HCT116 (cell line): ENCODE measurements around the gene GDF10. TPM values are rescaled to one million over a fixed set of nuclear protein-coding genes. Genes with fewer than 3 reads are reported as not detected.

Experiments
- ATAC-seq: fragments of 200-7000 bp; cut with Tn5 transposase; 2 replicates; pipeline ENCODE4 v1.9.1; 2020; ENCODE audit warnings: mild to moderate bottlenecking, moderate library complexity
- BruUV-seq: library from RNA; stranded (reverse); fragments of 400-500 nt; replicated peaks from 2 replicates; lab custom pipeline; 2021; lab: Mats Ljungman, UMichigan
- CTCF ChIA-PET: fragments of 300-600 bp; sonication (Branson Sonifier 250); formaldehyde crosslinking; loops from one replicate; lab custom pipeline; 2021; ENCODE audit warnings: antibody characterized with exemption; lab: Charles Lee
- POLR2A ChIA-PET: fragments of 300-600, 350-600 bp; sonication (Branson Sonifier 250); formaldehyde crosslinking; loops from one replicate; lab custom pipeline; 2021; ENCODE audit warnings: antibody characterized with exemption; lab: Charles Lee
- RAD21 ChIA-PET, 2 experiments: fragments of 300-600 bp; sonication (Branson Sonifier 250); formaldehyde crosslinking; loops; one replicate each; lab custom pipeline; 2023; ENCODE audit warnings: low total read pairs in 2 of 2; ENCODE audit not compliant: uncharacterized antibody in 2 of 2, unreplicated experiment in 2 of 2, low non-redundant PET in 1 of 2; lab: Charles Lee
- DNase-seq: peaks from one replicate; pipeline ENCODE4 v3.0.0-alpha.2; 2010; ENCODE audit warnings: low read depth, low spot score
- H2AFZ ChIP-seq: fragments of 200-600 bp; shearing (Covaris generic), sonication (generic); 2 replicates; pipeline ENCODE4 v1.6.1; 2017; ENCODE audit warnings: low read depth, mixed run types, mixed read lengths, antibody characterized with exemption, low read length; ENCODE audit not compliant: poor library complexity, severe bottlenecking
- H3K27ac ChIP-seq: 2 replicates; pipeline ENCODE4 v1.5.1; 2012; ENCODE audit warnings: low read depth, low read length
- H3K27me3 ChIP-seq: fragments of 200-600 bp; sonication (generic); 2 replicates; pipeline ENCODE4 v1.6.1; 2016; ENCODE audit warnings: mixed run types, low read length, mixed read lengths; ENCODE audit not compliant: insufficient read depth
- H3K36me3 ChIP-seq, 2 experiments: fragments of 200-500 bp in 1 of 2; fragments of 200-600 bp in 1 of 2; sonication (Bioruptor generic) in 1 of 2; sonication (generic) in 1 of 2; 2 replicates each; pipeline versions ENCODE4 v1.5.1 to v1.6.1; 2014 to 2016; ENCODE audit warnings: low read length in 2 of 2, inconsistent platforms in 1 of 2, mixed read lengths in 1 of 2, mixed run types in 1 of 2; ENCODE audit not compliant: insufficient read depth in 2 of 2, control insufficient read depth in 1 of 2
- H3K4me1 ChIP-seq, 2 experiments: fragments of 200-600 bp in 1 of 2; sonication (generic) in 1 of 2; 2 replicates each; pipeline versions ENCODE4 v1.5.1 to v1.6.1; 2012 to 2017; ENCODE audit warnings: low read length in 2 of 2, inconsistent platforms in 1 of 2, mild to moderate bottlenecking in 1 of 2, mixed read lengths in 1 of 2, mixed run types in 1 of 2, moderate library complexity in 1 of 2; ENCODE audit not compliant: insufficient read depth in 2 of 2, control insufficient read depth in 1 of 2
- H3K4me2 ChIP-seq: fragments of 200-600 bp; sonication (generic); 2 replicates; pipeline ENCODE4 v1.6.1; 2017; ENCODE audit warnings: mixed run types, low read length, mixed read lengths
- H3K4me3 ChIP-seq, 2 experiments: fragments of 200-600 bp in 1 of 2; sonication (generic) in 1 of 2; replicated peaks in 1 of 2; 2 replicates each; pipeline ENCODE4 v1.5.1; 2011 to 2016; ENCODE audit warnings: low read length in 2 of 2, control low read depth in 1 of 2, low read depth in 1 of 2, mild to moderate bottlenecking in 1 of 2, mixed read lengths in 1 of 2, mixed run types in 1 of 2
- H3K79me2 ChIP-seq: fragments of 200-600 bp; sonication (generic); 2 replicates; pipeline ENCODE4 v1.6.1; 2017; ENCODE audit warnings: mild to moderate bottlenecking, mixed run types, low read length, moderate library complexity, mixed read lengths; ENCODE audit not compliant: insufficient read depth
- H3K9ac ChIP-seq: fragments of 200-600 bp; sonication (generic); 2 replicates; pipeline ENCODE4 v1.6.1; 2016; ENCODE audit warnings: low read length, mixed read lengths
- H3K9me2 ChIP-seq: fragments of 200-600 bp; sonication (generic), shearing (Covaris generic); 2 replicates; pipeline ENCODE4 v1.6.1; 2017; ENCODE audit warnings: mixed run types, mild to moderate bottlenecking, moderate library complexity; ENCODE audit not compliant: insufficient read depth
- H3K9me3 ChIP-seq, 2 experiments: fragments of 200-500 bp in 1 of 2; fragments of 200-600 bp in 1 of 2; sonication (Bioruptor generic) in 1 of 2; sonication (generic) in 1 of 2; 2 replicates each; pipeline ENCODE4 v1.6.1; 2014 to 2017; ENCODE audit warnings: low read length in 2 of 2, mixed read lengths in 2 of 2, inconsistent platforms in 1 of 2, low read depth in 1 of 2, mild to moderate bottlenecking in 1 of 2, mixed run types in 1 of 2, moderate library complexity in 1 of 2; ENCODE audit not compliant: control insufficient read depth in 1 of 2, insufficient read depth in 1 of 2
- H4K20me1 ChIP-seq: fragments of 200-600 bp; sonication (generic), shearing (Covaris generic); 2 replicates; pipeline ENCODE4 v1.6.1; 2017; ENCODE audit warnings: mixed run types, mild to moderate bottlenecking, moderate library complexity; ENCODE audit not compliant: insufficient read depth
- CBX3 ChIP-seq: IDR thresholded peaks from 2 replicates; pipeline ENCODE4 v1.6.1; 2012; ENCODE audit warnings: low read depth
- CEBPB ChIP-seq: IDR thresholded peaks from 2 replicates; pipeline ENCODE4 v1.6.1; 2012; ENCODE audit warnings: low read depth
- EZH2 ChIP-seq: fragments of 200-600 bp; sonication (generic); IDR thresholded peaks from 2 replicates; pipeline ENCODE4 v1.6.1; 2017; ENCODE audit warnings: antibody characterized with exemption, mixed run types
- EZH2phosphoT487 ChIP-seq: fragments of 200-600 bp; IDR thresholded peaks from 2 replicates; pipeline ENCODE4 v1.6.1; 2018; ENCODE audit warnings: antibody characterized with exemption, borderline replicate concordance
- FOSL1 ChIP-seq: IDR thresholded peaks from 2 replicates; pipeline ENCODE4 v1.6.1; 2012; ENCODE audit warnings: low read depth
- POLR2A ChIP-seq: IDR thresholded peaks from 2 replicates; pipeline ENCODE4 v1.7.0; 2011; ENCODE audit warnings: borderline replicate concordance; ENCODE audit not compliant: insufficient read depth, insufficient read length; ENCODE audit errors: extremely low read depth
- POLR2AphosphoS5 ChIP-seq: IDR thresholded peaks from 2 replicates; pipeline ENCODE4 v1.6.1; 2011; ENCODE audit warnings: mild to moderate bottlenecking, low read depth, low read length, moderate library complexity
- SIN3A ChIP-seq: IDR thresholded peaks from 2 replicates; pipeline ENCODE4 v1.6.1; 2012; ENCODE audit warnings: low read depth
- YY1 ChIP-seq: IDR thresholded peaks from 2 replicates; pipeline ENCODE4 v1.6.1; 2011; ENCODE audit warnings: low read length, low read depth, moderate library complexity, mild to moderate bottlenecking; ENCODE audit not compliant: insufficient replicate concordance; ENCODE audit errors: extremely low read depth
- ZFX ChIP-seq: fragments of 450-650 bp; IDR thresholded peaks from 2 replicates; pipeline ENCODE4 v1.6.1; 2017
- ZNF274 ChIP-seq: fragments of 200-500 bp; sonication (Bioruptor generic); IDR thresholded peaks from 2 replicates; pipeline ENCODE4 v1.6.1; 2014; ENCODE audit warnings: mild to moderate bottlenecking, low read depth, low read length, inconsistent platforms
- intact Hi-C: fragments of 100-400 bp; cut with micrococcal nuclease; formaldehyde crosslinking; loops from 2 replicates; pipeline ENCODE4 v1.10.0; 2022
- total RNA-seq: library from RNA; stranded (reverse); gene quantifications from one replicate; pipeline ENCODE4 v1.2.1, GENCODE V29; 2021; ENCODE audit not compliant: unreplicated experiment
- TF ChIP-seq, protein P1 (sequence below), 3 experiments: fragments of 200-600 bp in 1 of 3; sonication (generic) in 1 of 3; IDR thresholded peaks in 2 of 3; conservative IDR thresholded peaks in 1 of 3; 2 replicates each; pipeline ENCODE4 v1.5.1; 2012 to 2017; ENCODE audit warnings: low read depth in 2 of 3, low read length in 2 of 3, antibody characterized with exemption in 1 of 3, borderline replicate concordance in 1 of 3, control low read depth in 1 of 3, mild to moderate bottlenecking in 1 of 3, mixed read lengths in 1 of 3, mixed run types in 1 of 3, moderate library complexity in 1 of 3; ENCODE audit not compliant: insufficient read depth in 1 of 3

Gene GDF10
- total RNA-seq, 1 experiment from 2014 or later, result not detected

DNA sequence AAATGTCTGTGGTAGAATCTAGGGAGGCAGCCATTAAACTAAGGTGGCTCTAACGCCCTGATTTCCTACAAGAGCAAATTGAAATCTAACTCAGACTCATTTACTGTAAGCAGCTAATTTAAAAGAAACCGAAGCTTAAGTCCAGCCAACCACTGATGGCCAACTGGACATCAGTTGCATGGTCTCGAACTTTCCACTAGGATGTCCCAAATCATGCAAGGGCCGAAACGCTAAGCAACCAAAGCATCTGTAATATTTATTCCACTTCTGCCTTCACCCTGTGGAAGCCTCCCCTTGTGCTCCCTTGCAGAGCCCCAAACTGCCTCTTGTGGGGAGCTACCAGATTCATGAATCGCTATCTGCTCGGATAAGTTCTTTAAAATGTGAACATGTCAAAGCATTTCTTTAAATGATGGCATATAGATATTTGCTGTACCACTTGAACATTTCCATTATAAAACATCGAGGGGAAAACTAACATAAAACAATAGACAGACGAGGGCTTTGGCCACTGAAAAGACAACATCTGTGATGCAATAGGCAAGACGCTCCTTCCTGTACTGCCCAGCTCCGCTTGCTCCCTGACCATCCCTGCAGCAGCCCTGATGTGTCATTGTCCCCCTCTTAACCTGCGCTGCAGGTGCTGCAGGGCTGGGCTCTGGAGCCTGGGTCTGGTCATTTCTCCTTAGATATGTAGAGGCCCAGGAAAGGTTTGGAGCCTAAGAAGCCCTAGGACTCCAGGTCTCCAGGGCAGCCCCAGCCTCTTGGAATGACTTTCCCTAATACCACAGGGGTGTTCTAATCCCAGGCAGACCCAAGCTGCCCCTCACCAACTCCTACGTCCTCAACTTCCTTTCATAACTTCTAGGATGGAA is 45.2 kb downstream of the GDF10 start:
- DNase-seq (no peak), ATAC-seq (no peak)
- POLR2A ChIA-PET, result no interaction called here
- H3K79me2 ChIP-seq, result no peaks in the 10 kb centered on the region
- CTCF ChIA-PET, result interaction anchor here (1.1 kb wide), 1 partner anchor 297 kb away, joined by 3 read pairs; no protein-coding TSS in a partner anchor
- H3K9me2 ChIP-seq, result no peaks in the 10 kb centered on the region
- RAD21 ChIA-PET, result no interaction called here
- no peak for TF ChIP-seq YY1
- no peak for TF ChIP-seq ZNF274
- no peak for TF ChIP-seq SIN3A
- no peak for TF ChIP-seq EZH2phosphoT487
- TF ChIP-seq CBX3, result no peak
- TF ChIP-seq FOSL1, result no peak
- TF ChIP-seq EZH2, result no peak
- TF ChIP-seq CEBPB, result no peak
- no peak for TF ChIP-seq POLR2A
- TF ChIP-seq, protein P1, sequence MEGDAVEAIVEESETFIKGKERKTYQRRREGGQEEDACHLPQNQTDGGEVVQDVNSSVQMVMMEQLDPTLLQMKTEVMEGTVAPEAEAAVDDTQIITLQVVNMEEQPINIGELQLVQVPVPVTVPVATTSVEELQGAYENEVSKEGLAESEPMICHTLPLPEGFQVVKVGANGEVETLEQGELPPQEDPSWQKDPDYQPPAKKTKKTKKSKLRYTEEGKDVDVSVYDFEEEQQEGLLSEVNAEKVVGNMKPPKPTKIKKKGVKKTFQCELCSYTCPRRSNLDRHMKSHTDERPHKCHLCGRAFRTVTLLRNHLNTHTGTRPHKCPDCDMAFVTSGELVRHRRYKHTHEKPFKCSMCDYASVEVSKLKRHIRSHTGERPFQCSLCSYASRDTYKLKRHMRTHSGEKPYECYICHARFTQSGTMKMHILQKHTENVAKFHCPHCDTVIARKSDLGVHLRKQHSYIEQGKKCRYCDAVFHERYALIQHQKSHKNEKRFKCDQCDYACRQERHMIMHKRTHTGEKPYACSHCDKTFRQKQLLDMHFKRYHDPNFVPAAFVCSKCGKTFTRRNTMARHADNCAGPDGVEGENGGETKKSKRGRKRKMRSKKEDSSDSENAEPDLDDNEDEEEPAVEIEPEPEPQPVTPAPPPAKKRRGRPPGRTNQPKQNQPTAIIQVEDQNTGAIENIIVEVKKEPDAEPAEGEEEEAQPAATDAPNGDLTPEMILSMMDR (IDR thresholded peaks at IDR 0.05 in 2 of 3, conservative IDR thresholded peaks at IDR 0.05 in 1 of 3; ENCODE audit: borderline replicate concordance in 1 of 3, insufficient read depth in 1 of 3, low read depth in 2 of 3, low read length in 2 of 3), result no peak
- no peak for TF ChIP-seq POLR2AphosphoS5
- no peak for TF ChIP-seq ZFX
- TF ChIP-seq, all 23 proteins: peak for 0
- BruUV-seq, result no TSS peak
- H3K4me1 ChIP-seq, result no peaks in the 10 kb centered on the region
- no peak overlapping the region for H3K27ac ChIP-seq
- no peaks in the 10 kb centered on the region for H4K20me1 ChIP-seq
- no peaks in the 10 kb centered on the region for H3K9me3 ChIP-seq
- no peak overlapping the region for H3K9ac ChIP-seq
- H3K4me2 ChIP-seq, result no peak overlapping the region
- intact Hi-C loops, result no loop called here
- H3K27me3 ChIP-seq, result no peaks in the 10 kb centered on the region
- no peak overlapping the region for H2AFZ ChIP-seq
- no peaks in the 10 kb centered on the region for H3K36me3 ChIP-seq
- no peak overlapping the region for H3K4me3 ChIP-seq
